Spleen (tissue), 7 donors: ENCODE measurements around the gene ITIH3.
A peak's percentile ranks its signal among the peaks of the same experiment; 100 is the strongest.

Source experiments
- CTCF ChIP-seq, 11 experiments: fragments of 200-600 bp in 7 of 11; fragments of 450-650 bp in 4 of 11; sonication (generic) in 4 of 11; IDR thresholded peaks in 8 of 11; conservative IDR thresholded peaks in 3 of 11; 1 replicate in 7 of 11; 2 replicates in 4 of 11; pipeline versions ENCODE4 v1.4.0 to v1.8.0; 2016 to 2021; ENCODE audit warnings: antibody characterized with exemption in 11 of 11, inconsistent platforms in 4 of 11, mild to moderate bottlenecking in 1 of 11
- POLR2A ChIP-seq, 3 donors: fragments of 450-650 bp; IDR thresholded peaks; one replicate each; pipeline ENCODE4 v1.5.1; 2017; ENCODE audit warnings: antibody characterized with exemption in 3 of 3, mild to moderate bottlenecking in 1 of 3
- POLR2AphosphoS5 ChIP-seq, 3 donors: sonication (generic); formaldehyde crosslinking; IDR thresholded peaks; one replicate each; pipeline ENCODE4 v1.5.1; 2017; ENCODE audit warnings: antibody characterized with exemption in 3 of 3
- donor health status: DM: no; HTN: no; CAD: no; lungs with moderate emphysema.
- donor health status: DM: no; HTN: no; CAD: no.
- donor health status: DM: no; HTN: no; CAD: no.

GRCh38 chr3:52838561-52839267 lies 44.1 kb downstream of the ITIH3 start:
- TF ChIP-seq POLR2A (IDR thresholded peaks at IDR 0.05) (no peak), CTCF (IDR thresholded peaks at IDR 0.05 in 8 of 11, conservative IDR thresholded peaks at IDR 0.05 in 3 of 11) (no peak), POLR2AphosphoS5 (IDR thresholded peaks at IDR 0.05) (peak in 1 of 3 donors; percentile 7)
